ENCODE measurements around the gene HDAC4.

DNA sequence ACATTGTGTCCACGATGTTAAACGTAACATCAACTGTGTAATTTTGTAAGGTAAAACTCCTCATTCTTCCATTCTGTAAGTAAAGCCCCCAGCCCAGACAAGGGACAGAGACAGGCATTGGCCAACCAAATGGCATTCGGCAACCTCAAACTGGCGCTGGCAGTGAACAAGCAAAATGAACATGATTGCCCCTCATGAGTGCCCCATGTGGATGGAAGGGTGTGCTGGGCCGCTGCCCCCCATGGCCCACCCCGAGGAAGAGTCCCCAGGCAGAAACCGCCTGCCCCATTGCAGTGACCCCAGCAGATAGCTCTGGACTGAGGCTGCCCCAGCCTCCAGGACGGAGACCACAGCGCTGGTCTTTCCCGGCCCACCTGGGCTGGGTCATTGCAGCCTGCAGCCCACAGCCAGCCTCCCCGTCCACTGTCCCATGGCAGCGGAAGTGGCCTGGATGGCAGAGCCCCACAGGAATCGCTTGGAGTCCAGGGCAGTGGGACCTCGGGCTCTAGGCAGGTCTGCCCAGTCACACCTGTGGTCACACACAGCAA lies 220.2 kb downstream of the HDAC4 start:
- TF ChIP-seq YY1 (IDR thresholded peaks at IDR 0.05; ENCODE audit: insufficient read depth, insufficient read length) (no peak), ZNF274 (IDR thresholded peaks at IDR 0.05; ENCODE audit: low read depth, low read length) (no peak)
